Liver (tissue), 9 donors: ENCODE data around the gene CTDSP2. TPM values are rescaled to one million over a fixed set of nuclear protein-coding genes. Genes with fewer than 3 reads are reported as not detected.

Experiments used
- DNase-seq: peaks from one replicate; pipeline ENCODE4 v3.0.0-alpha.2; 2017; ENCODE audit warnings: low spot score
- H3K27ac ChIP-seq, 2 donors: one replicate each; pipeline ENCODE4 v1.7.0; 2013; ENCODE audit warnings: inconsistent platforms in 2 of 2, low read length in 2 of 2, control low read depth in 1 of 2, low read depth in 1 of 2, mild to moderate bottlenecking in 1 of 2
- H3K27me3 ChIP-seq, 4 donors: one replicate each; pipeline versions ENCODE4 v1.6.1 to v1.7.0; 2013; ENCODE audit warnings: low read length in 3 of 4, inconsistent platforms in 1 of 4, mild to moderate bottlenecking in 1 of 4, moderate library complexity in 1 of 4; ENCODE audit not compliant: control insufficient read depth in 4 of 4, insufficient read depth in 4 of 4
- H3K36me3 ChIP-seq, 4 donors: one replicate each; pipeline versions ENCODE4 v1.6.1 to v1.7.0; 2013; ENCODE audit warnings: low read length in 3 of 4, mild to moderate bottlenecking in 3 of 4, low read depth in 1 of 4, moderate library complexity in 1 of 4; ENCODE audit not compliant: control insufficient read depth in 4 of 4, insufficient read depth in 3 of 4
- H3K4me1 ChIP-seq, 4 donors: one replicate each; pipeline versions ENCODE4 v1.6.1 to v1.7.0; 2013; ENCODE audit warnings: low read length in 3 of 4, mild to moderate bottlenecking in 3 of 4, moderate library complexity in 1 of 4; ENCODE audit not compliant: control insufficient read depth in 4 of 4, insufficient read depth in 4 of 4
- H3K4me3 ChIP-seq, 3 donors: one replicate each; pipeline versions ENCODE4 v1.6.1 to v1.7.0; 2013; ENCODE audit warnings: low read length in 3 of 3, control low read depth in 1 of 3, low read depth in 1 of 3, mild to moderate bottlenecking in 1 of 3
- H3K9ac ChIP-seq, 2 donors: one replicate each; pipeline ENCODE4 v1.7.0; 2013; ENCODE audit warnings: low read length in 2 of 2, mild to moderate bottlenecking in 2 of 2, moderate library complexity in 2 of 2, control low read depth in 1 of 2, low read depth in 1 of 2
- H3K9me3 ChIP-seq, 4 donors: one replicate each; pipeline versions ENCODE4 v1.6.1 to v1.7.0; 2013; ENCODE audit warnings: low read length in 3 of 4; ENCODE audit not compliant: control insufficient read depth in 4 of 4
- EGR1 ChIP-seq, 2 donors: IDR thresholded peaks; 2 replicates each; pipeline ENCODE4 v1.6.1; 2016 to 2018; ENCODE audit warnings: antibody characterized with exemption in 2 of 2, low read depth in 2 of 2
- FOXA1 ChIP-seq: IDR thresholded peaks from 2 replicates; pipeline ENCODE4 v1.6.1; 2016; ENCODE audit warnings: antibody characterized with exemption
- FOXA2 ChIP-seq: IDR thresholded peaks from 2 replicates; pipeline ENCODE4 v1.6.1; 2016; ENCODE audit warnings: antibody characterized with exemption
- GABPA ChIP-seq, 2 donors: IDR thresholded peaks in 1 of 2; conservative IDR thresholded peaks in 1 of 2; 2 replicates each; pipeline ENCODE4 v1.6.1; 2016; ENCODE audit warnings: antibody characterized with exemption in 2 of 2, mild to moderate bottlenecking in 1 of 2, moderate library complexity in 1 of 2
- HNF4A ChIP-seq, 2 donors: conservative IDR thresholded peaks; 2 replicates each; pipeline ENCODE4 v1.6.1; 2016; ENCODE audit warnings: antibody characterized with exemption in 2 of 2, mild to moderate bottlenecking in 2 of 2
- HNF4G ChIP-seq: IDR thresholded peaks from 2 replicates; pipeline ENCODE4 v1.6.1; 2016; ENCODE audit warnings: antibody characterized with exemption
- JUND ChIP-seq, 2 donors: IDR thresholded peaks; 2 replicates each; pipeline ENCODE4 v1.6.1; 2016; ENCODE audit warnings: antibody characterized with exemption in 2 of 2
- MAX ChIP-seq: IDR thresholded peaks from 2 replicates; pipeline ENCODE4 v1.6.1; 2016; ENCODE audit warnings: antibody characterized with exemption
- NR2F2 ChIP-seq: IDR thresholded peaks from 2 replicates; pipeline ENCODE4 v1.6.1; 2016; ENCODE audit warnings: antibody characterized with exemption
- RAD21 ChIP-seq, 2 donors: IDR thresholded peaks; 2 replicates each; pipeline ENCODE4 v1.6.1; 2016; ENCODE audit warnings: antibody characterized with exemption in 2 of 2, mild to moderate bottlenecking in 2 of 2
- REST ChIP-seq: IDR thresholded peaks from 2 replicates; pipeline ENCODE4 v1.6.1; 2016; ENCODE audit warnings: antibody characterized with exemption, mild to moderate bottlenecking
- RXRA ChIP-seq, 2 donors: IDR thresholded peaks; 2 replicates each; pipeline ENCODE4 v1.6.1; 2017 to 2018; ENCODE audit warnings: antibody characterized with exemption in 2 of 2, mild to moderate bottlenecking in 1 of 2
- SP1 ChIP-seq: IDR thresholded peaks from 2 replicates; pipeline ENCODE4 v1.6.1; 2018; ENCODE audit warnings: antibody characterized with exemption, mild to moderate bottlenecking
- TAF1 ChIP-seq: conservative IDR thresholded peaks from 2 replicates; pipeline ENCODE4 v1.6.1; 2016; ENCODE audit warnings: antibody characterized with exemption, mild to moderate bottlenecking
- YY1 ChIP-seq: IDR thresholded peaks from 2 replicates; pipeline ENCODE4 v1.6.1; 2016; ENCODE audit warnings: antibody characterized with exemption, mild to moderate bottlenecking
- ZBTB33 ChIP-seq: IDR thresholded peaks from 2 replicates; pipeline ENCODE4 v1.6.1; 2016; ENCODE audit warnings: antibody characterized with exemption
- WGBS: extraction: QIAGEN DNeasy Blood & Tissue Kit; methylation state at CpG from one replicate; pipeline ENCODE4 v1.1.7; 2013; 5-methylcytosine and 5-hydroxymethylcytosine counted together
- polyA plus RNA-seq, 2 donors: library from polyadenylated mRNA; stranded (reverse) in 1 of 2; unstranded in 1 of 2; fragments of 200-250 nt in 1 of 2; fragments of >200 nt in 1 of 2; fragmentation: Nextera tagmentation in 1 of 2; extraction: Ambion mirVana in 1 of 2; gene quantifications; one replicate each; pipeline versions ENCODE4 v1.2.1 to v1.2.3, GENCODE V29; 2013 to 2015
- total RNA-seq, 2 donors: library from RNA; depleted of rRNA; stranded (reverse); fragments of >200 nt; gene quantifications; one replicate each; pipeline ENCODE4 v1.2.3, GENCODE V29; 2014
- TF ChIP-seq, protein P1 (sequence below): IDR thresholded peaks from 2 replicates; pipeline ENCODE4 v1.6.1; 2016; ENCODE audit warnings: antibody characterized with exemption
- TF ChIP-seq, protein P2 (sequence below): fragments of 150-350 bp; IDR thresholded peaks from 2 replicates; pipeline ENCODE4 v1.5.1; 2017; ENCODE audit warnings: improper control_type of control experiment, low read depth, low read length; ENCODE audit not compliant: missing input control
- donor health status: healthy.
- donor health status: healthy.
- donor health status: healthy.
- donor health status: healthy.
- donor health status: healthy.

The CTDSP2 gene
- total and polyA plus RNA-seq, 4 donors, result 20.1 to 60.9 (median 43.7) TPM

- Histone ChIP-seq H3K9ac (no peak overlapping the region), H3K9me3 (no peaks in the 10 kb centered on the region), H3K36me3 (peaks cover 0 to 3% (median 2%) of the 10 kb centered on the region in 4 donors), H3K27me3 (no peaks in the 10 kb centered on the region), H3K4me3 (no peak overlapping the region), H3K27ac (no peak overlapping the region), H3K4me1 (peaks cover 5 to 13% (median 10%) of the 10 kb centered on the region in 4 donors)
- no peak for DNase-seq
- TF ChIP-seq YY1 (no peak), SP1 (no peak), RAD21 (IDR thresholded peaks at IDR 0.05) (no peak), EGR1 (IDR thresholded peaks at IDR 0.05; ENCODE audit: low read depth in 2 of 2) (no peak), REST (no peak), ZBTB33 (no peak), TAF1 (no peak), FOXA1 (no peak), MAX (no peak), RXRA (IDR thresholded peaks at IDR 0.05) (no peak), NR2F2 (no peak)
- TF ChIP-seq, protein P1, sequence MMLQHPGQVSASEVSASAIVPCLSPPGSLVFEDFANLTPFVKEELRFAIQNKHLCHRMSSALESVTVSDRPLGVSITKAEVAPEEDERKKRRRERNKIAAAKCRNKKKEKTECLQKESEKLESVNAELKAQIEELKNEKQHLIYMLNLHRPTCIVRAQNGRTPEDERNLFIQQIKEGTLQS, result no peak
- 87% methylated on average over 4 of the region's 4 CpGs for WGBS
These were observed 70.8 kb downstream of the CTDSP2 start for GRCh38 chr12:57775563-57776246.

GRCh38 chr12:57775044-57775443 is 71.5 kb downstream of the CTDSP2 start:
- peaks cover 5 to 13% (median 10%) of the 10 kb centered on the region in 4 donors for H3K4me1 ChIP-seq
- no peaks in the 10 kb centered on the region for H3K9me3 ChIP-seq
- H3K27me3 ChIP-seq, result no peaks in the 10 kb centered on the region
- H3K36me3 ChIP-seq, result peaks cover under 1 to 6% (median 3%) of the 10 kb centered on the region in 4 donors
- H3K9ac ChIP-seq, result no peak overlapping the region
- no peak overlapping the region for H3K27ac ChIP-seq
- WGBS, result 89% methylated on average over 3 of the region's 3 CpGs
- no peak overlapping the region for H3K4me3 ChIP-seq
- DNase-seq, result no peak
- TF ChIP-seq SP1 (no peak), GABPA (IDR thresholded peaks at IDR 0.05 in 1 of 2, conservative IDR thresholded peaks at IDR 0.05 in 1 of 2) (no peak), FOXA1 (no peak), REST (no peak), RXRA (IDR thresholded peaks at IDR 0.05) (no peak), YY1 (no peak), TAF1 (no peak), RAD21 (IDR thresholded peaks at IDR 0.05) (no peak), ZBTB33 (no peak), HNF4A (conservative IDR thresholded peaks at IDR 0.05) (no peak), FOXA2 (no peak), EGR1 (IDR thresholded peaks at IDR 0.05; ENCODE audit: low read depth in 2 of 2) (no peak), HNF4G (no peak), JUND (IDR thresholded peaks at IDR 0.05) (no peak)
- TF ChIP-seq, protein P2, sequence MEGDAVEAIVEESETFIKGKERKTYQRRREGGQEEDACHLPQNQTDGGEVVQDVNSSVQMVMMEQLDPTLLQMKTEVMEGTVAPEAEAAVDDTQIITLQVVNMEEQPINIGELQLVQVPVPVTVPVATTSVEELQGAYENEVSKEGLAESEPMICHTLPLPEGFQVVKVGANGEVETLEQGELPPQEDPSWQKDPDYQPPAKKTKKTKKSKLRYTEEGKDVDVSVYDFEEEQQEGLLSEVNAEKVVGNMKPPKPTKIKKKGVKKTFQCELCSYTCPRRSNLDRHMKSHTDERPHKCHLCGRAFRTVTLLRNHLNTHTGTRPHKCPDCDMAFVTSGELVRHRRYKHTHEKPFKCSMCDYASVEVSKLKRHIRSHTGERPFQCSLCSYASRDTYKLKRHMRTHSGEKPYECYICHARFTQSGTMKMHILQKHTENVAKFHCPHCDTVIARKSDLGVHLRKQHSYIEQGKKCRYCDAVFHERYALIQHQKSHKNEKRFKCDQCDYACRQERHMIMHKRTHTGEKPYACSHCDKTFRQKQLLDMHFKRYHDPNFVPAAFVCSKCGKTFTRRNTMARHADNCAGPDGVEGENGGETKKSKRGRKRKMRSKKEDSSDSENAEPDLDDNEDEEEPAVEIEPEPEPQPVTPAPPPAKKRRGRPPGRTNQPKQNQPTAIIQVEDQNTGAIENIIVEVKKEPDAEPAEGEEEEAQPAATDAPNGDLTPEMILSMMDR, result no peak
